Measurements from ENCODE around the gene TPRG1L.

Gene TPRG1L

GRCh38 chr1:3593745-3594144 lies 31.1 kb upstream of the TPRG1L start:
- no peak for DNase-seq (ENCODE audit: low read depth in 2 of 2)

DNA sequence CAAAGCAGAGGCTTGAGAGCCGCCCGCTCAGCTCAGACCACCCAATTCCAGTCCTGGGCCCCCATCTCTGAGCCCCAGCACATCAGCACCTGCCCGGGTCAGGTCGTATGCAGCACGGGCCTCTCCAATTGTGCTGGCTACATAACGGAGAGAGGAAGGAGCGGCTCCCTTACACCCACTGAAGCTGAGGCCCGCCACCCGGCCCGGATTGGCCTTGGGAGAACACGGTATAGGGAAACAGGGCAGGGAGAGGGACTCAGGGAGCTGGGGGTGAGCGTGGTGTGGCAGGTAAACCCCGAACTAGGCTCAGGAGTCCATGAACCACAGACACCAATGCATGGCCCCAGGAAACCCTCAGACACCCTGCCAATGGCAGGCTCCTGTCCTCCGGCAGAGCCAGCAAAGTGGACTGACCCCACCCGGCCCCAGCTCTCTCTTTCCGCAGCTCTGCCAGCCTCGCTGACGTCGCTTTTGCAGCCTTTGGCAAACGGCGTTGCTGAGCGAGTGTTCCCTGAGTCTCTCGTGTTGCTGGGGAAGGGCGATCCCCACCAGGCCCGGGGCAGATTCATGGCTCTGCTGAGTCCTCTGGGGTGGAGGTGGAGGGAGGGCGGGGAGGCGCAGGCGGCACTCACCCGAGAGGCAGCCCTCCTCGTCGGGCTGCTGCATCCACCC lies 30.0 kb upstream of the TPRG1L start:
- no peak for DNase-seq (ENCODE audit: low read depth in 2 of 2)

GRCh38 chr1:3595949-3596348 lies 28.9 kb upstream of the TPRG1L start:
- DNase-seq (ENCODE audit: low read depth in 2 of 2), result no peak

- DNase-seq (ENCODE audit: low read depth in 2 of 2), result no peak
Observed at GRCh38 chr1:3596663-3597598, 27.9 kb upstream of the TPRG1L start.

DNA sequence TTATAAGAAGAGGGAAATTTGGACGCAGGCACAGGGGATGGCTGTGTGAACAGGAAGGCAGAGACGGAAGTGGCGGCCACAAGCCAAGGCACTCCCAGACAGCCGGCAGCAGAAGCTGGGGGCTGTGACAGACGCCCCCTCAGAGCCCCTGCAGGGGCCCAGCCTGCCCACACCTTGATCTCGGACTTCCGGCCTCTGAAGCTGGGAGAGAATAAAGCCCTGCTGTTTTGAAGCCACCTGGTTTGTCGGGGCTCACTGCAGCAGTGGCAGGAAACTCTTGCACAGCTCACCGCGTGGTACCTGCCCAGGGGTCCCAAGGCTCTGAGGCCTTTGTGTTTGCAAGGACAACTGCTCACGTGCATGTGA lies 27.2 kb upstream of the TPRG1L start:
- DNase-seq (ENCODE audit: low read depth in 2 of 2), result no peak

- DNase-seq (ENCODE audit: low read depth in 2 of 2), result no peak
Observed at GRCh38 chr1:3598051-3598491, 26.7 kb upstream of the TPRG1L start.

DNA sequence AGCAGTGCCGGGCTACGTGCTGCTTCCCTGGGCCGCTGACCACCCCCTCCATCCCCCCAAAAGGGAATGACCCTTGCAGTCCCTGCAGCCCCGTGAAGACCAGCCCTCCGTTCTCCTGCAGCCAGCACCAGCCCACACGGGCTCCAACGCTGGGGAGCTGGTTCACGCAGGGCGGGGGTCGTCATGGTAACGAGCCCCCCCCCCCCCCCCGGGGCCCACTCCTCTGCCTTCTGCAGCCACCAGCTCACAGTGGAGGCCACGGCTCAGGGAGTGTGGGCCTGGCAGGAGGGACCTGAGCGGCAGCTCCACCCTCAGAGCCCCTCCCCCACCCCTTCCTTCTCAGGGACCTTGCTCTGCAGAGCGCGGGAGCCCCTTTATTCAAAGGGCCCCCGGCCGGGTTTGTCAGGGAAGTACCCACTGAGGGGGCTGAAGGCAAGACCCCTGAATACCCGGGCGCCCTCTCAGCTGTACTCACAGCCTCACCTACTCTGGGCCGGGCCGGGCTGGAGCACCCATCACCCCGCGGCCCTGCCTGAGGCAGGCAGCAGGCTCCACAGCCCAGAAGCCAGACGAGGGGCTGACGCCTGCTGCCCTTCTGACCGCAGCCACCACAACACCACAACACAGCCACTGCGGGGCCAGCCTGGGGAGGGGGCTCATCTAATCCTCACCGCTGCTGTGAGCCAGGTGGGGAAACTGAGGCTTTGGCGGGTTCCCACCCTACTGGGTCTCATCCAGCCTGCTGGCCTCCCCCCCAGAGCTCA lies 26.1 kb upstream of the TPRG1L start:
- no peak for DNase-seq (ENCODE audit: low read depth in 2 of 2)

GRCh38 chr1:3599286-3599811 lies 25.5 kb upstream of the TPRG1L start:
- no peak for DNase-seq (ENCODE audit: low read depth in 2 of 2)

- DNase-seq (ENCODE audit: low read depth in 2 of 2), result no peak
Observed at GRCh38 chr1:3599816-3600215, 25.0 kb upstream of the TPRG1L start.

GRCh38 chr1:3600354-3600753 lies 24.5 kb upstream of the TPRG1L start:
- DNase-seq (ENCODE audit: low read depth in 2 of 2), result no peak

- DNase-seq (ENCODE audit: low read depth in 2 of 2), result no peak
Observed at GRCh38 chr1:3601743-3602142, 23.1 kb upstream of the TPRG1L start.

- no peak for DNase-seq (ENCODE audit: low read depth in 2 of 2)
Observed at GRCh38 chr1:3602375-3602774, 22.4 kb upstream of the TPRG1L start.

DNA sequence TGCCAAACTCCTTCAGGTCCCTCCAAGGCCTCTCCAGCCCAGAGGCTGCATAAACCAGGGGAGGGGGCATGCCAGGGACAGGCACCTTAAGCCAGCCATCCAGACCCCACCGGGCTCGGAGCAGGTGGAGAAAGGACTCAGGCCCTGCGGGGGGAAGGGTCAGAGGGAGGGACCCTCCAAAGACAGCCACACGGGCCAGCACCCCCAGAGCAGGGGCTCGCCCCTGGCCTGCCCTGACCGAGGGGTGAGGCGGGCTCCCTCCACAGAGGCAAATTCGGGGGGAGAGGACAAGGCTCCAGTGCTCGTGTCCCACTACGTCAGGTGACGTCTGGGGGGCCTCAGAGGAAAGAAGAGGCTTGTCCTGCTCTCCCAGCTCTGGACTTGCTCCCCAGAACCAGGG lies 21.7 kb upstream of the TPRG1L start:
- no peak for DNase-seq (ENCODE audit: low read depth in 2 of 2)

GRCh38 chr1:3603571-3604467 lies 21.0 kb upstream of the TPRG1L start:
- no peak for DNase-seq (ENCODE audit: low read depth in 2 of 2)

GRCh38 chr1:3604468-3604974 lies 20.3 kb upstream of the TPRG1L start:
- DNase-seq (ENCODE audit: low read depth in 2 of 2), result no peak

- no peak for DNase-seq (ENCODE audit: low read depth in 2 of 2)
Observed at GRCh38 chr1:3604997-3605823, 19.6 kb upstream of the TPRG1L start.

DNA sequence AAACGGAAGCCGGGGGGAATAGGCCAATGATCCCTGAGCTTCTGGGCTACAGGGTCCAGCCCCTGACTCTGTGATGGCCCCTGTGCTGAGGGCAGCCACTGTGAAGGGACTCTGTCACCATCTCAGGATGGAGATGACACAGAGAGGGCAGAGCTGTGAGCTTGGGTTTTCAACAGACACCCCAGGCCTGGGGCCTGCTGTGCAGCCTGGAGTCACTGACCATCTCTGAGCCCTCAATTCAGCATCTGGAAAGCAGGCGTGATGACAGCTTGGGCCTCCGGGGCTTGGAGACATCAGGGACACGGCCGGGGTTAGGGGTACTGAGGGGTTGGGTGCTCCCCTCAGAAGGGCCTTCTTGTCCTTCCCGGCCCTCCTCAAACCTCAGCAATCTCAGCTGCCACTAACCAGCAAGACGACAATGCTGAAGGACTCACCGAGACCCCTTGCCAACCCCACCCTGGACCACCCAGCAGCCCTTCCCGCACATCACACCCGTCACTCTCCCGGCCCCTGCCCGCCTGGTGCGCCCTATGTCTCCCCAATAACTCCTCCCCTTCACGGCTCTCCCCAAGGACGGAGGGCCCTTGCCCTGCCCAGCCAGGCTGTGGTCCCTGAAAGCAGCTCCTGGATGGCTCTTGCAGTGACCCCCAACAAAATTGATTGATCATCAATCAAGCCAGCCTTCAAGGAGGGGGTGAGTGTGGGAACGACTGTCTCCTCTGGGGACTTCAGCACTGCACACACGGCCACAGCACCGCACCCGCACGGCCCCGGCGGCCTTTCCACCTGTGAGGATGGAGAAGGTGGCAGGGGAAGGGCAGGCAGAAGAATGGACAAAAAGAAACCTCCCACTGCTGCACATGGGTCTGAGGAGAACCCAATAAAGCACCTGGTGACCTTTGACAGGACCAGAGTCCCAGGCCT lies 17.8 kb upstream of the TPRG1L start:
- no peak for DNase-seq (ENCODE audit: low read depth in 2 of 2)

DNA sequence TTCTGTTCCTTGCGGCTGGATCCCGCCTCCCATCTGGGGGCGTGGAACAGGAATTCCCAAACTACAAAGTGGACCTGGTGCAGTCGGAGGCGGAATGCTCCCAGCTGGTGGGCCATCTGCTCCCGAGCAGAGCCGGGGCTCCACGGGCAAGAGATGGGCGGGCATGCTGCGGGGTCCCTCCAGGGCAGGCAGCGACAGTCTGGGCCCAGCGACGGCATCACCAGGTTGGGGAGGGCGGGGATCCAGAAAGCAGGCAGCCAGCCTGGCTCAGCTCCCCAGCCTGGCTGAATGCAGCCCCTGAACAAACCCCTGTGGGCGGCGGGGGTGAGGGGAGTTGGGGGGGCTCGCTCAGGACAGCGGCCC lies 17.1 kb upstream of the TPRG1L start:
- DNase-seq (ENCODE audit: low read depth in 2 of 2), result no peak

DNA sequence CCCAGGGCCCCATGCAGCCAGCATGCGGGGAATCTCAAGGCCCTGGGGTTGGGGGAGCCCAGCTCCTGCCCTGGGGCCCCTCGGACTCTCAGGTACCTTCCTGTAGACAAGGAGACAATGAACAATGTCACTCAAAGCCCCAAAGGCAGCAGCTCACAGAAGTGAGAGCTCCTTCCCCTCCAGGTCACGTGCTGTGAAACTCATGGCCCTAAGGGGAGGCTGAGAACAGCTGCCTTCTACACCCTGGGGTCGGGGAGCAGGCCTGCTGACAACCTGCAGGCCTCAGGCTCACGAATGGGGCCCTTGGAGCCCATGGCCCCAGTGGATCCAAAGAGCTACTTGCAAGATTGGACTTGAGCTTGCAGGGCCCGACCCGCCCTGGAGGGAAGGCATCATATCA lies 16.7 kb upstream of the TPRG1L start:
- no peak for DNase-seq (ENCODE audit: low read depth in 2 of 2)

Data from stimulated activated CD8-positive, alpha-beta memory T cell treated with anti-CD3 and anti-CD28 coated beads, Interleukin-7, amount 100 ng/mL, for 1 hour (primary cell).